Stimulated activated naive CD4-positive, alpha-beta T cell treated with Interleukin-2 at 50 U/mL for 16 hours (primary cell): ENCODE results near the gene CCT4.
"Not testable (repeated sequence)": the region's sequence is repeated elsewhere in the genome, so short reads cannot be mapped to it uniquely, and the experiment has no call there.

ENCODE experiments used
- DNase-seq: peaks from one replicate; lab custom pipeline; 2025; lab: John Stamatoyannopoulos, UW

The CCT4 gene

DNA sequence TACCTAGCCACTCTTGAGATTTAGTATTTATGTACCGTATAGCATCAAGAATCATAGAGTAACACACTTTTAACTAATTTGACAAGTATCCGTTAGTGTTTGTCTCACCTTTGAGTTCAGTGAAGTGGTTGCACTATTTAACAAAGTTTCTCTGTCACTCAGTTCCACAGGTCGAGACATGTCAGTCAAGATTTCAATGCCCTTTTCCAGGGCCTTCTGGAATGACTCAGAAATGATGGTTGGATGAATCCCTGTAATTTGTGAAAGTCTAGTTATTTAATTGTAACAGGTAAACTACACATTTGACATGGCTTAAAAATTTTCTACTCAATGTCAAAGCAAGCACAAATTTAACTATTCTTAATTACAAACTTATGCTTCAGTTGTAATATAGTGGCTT is 9.7 kb downstream of the CCT4 start:
- no peak for DNase-seq

GRCh38 chr2:61877571-61878245 is 10.7 kb downstream of the CCT4 start:
- DNase-seq = no peak

GRCh38 chr2:61876400-61876799 is 12.1 kb downstream of the CCT4 start:
- DNase-seq = no peak

- DNase-seq = not testable (repeated sequence)
These were observed 21.9 kb downstream of the CCT4 start for GRCh38 chr2:61866482-61867089.

GRCh38 chr2:61862085-61862484 is 26.4 kb downstream of the CCT4 start:
- DNase-seq = no peak

GRCh38 chr2:61857224-61857623 is 31.2 kb downstream of the CCT4 start:
- DNase-seq = no peak

DNA sequence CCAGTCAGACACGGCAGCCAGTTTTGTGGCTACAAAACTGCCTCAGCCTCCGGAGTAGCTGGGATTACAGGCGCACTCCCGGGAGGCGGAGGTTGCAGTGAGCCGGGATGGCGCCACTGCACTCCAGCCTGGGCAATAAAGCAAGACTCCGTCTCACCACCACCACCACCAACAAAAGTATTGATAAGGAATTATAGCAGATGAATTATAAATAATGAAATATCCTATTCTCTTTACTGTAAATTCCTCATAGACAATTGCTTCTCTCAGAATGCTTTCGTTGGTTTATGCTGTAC is 33.2 kb downstream of the CCT4 start:
- DNase-seq = no peak

DNA sequence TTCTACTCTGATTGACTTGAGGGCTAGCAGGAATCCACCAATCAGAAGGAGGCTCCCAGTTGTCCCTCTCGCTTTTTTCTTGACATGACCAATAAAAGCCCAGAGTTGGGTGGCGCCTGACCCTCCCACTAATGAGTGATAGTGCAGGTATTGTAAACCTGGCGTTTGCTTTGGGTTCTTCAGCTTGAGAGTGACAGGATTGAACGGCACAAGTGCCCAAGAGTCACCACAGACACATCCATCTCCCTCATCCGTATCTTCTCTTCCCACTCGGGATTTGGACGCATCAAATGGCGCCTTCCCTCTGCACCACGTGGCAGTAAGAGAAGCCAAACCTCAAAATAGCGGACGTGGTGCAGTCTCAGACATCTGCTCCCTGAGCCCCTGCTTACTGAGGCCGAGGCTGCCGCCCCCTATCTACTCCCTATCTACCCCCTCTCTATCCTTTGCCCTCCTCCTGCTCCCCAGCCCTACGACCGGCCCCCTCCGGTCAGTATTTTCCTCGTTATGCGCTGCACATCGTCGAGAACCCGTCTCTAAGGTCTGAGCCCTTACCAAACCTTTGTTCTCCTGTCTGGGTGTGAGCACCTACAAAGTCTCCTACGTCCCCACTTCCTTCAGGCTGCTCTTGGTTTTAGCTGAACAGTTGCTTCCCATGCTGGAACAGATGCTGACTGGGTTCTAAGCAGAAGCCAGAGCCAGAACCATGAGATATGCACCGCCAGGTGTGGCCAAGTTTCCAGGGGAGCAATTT is 33.7 kb downstream of the CCT4 start:
- peak; percentile 92 for DNase-seq

- DNase-seq = peak; percentile 68
These were observed 34.5 kb downstream of the CCT4 start, which contains the start of gene FAM161A for GRCh38 chr2:61853847-61854563. TSS of gene FAM161A (minus strand) at chr2:61854060. CDS start at chr2:61854041, 19 bp downstream.

GRCh38 chr2:61853086-61853846 is 35.2 kb downstream of the CCT4 start:
- no peak for DNase-seq

- not testable (repeated sequence) for DNase-seq
These were observed 37.2 kb downstream of the CCT4 start for GRCh38 chr2:61851270-61851669.

GRCh38 chr2:61845320-61845719 is 43.1 kb downstream of the CCT4 start:
- no peak for DNase-seq

GRCh38 chr2:61841286-61841685 is 47.2 kb downstream of the CCT4 start:
- DNase-seq = no peak

DNA sequence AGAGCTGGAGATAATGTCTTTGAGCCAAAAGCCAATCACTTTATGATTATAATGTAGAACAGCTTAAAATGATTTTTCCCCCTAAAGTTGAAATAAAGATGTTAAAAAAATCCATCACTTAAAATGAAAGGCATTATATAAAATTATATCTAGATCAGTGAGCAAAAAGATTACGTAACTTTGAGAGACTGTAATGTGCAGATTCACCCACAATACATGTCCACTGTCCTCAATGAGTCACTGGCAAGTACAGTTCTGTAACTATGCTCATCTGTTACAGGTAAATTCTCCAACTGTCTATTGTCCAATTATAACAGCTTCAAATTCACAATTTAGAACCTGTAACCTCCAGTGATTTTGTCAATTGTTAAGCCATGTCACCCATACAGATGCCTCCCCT is 53.6 kb downstream of the CCT4 start:
- DNase-seq = no peak

GRCh38 chr2:61833971-61834370 is 54.5 kb downstream of the CCT4 start:
- DNase-seq = no peak

DNA sequence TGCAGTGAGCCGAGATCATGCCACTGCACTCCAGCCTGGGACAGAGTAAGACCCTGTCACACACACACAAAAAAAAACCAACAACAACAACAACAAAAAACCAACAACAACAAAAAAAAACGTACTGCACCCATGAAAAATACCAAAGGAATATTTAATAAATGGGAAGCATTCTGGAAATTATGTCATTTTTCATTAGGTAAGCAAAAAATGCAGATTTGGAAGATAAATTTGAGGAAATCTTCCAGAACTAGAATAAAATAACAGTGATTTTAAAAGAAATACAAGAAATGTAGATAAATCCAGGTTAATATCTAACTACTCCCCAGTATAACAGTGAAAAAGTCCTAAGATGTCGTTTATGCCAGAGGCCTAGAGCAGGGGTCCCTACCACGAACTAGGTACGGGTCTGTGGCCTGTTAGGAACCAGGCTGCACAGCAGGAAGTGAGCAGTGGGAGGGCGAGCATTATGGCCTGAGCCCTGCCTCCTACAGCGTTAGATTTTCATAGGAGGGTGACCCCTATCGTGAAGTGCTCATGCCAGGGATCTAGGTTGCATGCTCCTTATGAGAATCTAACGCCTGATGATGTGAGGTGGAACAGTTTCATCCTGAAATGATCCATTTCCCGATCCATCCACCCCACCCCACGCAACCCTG is 56.1 kb downstream of the CCT4 start:
- no peak for DNase-seq

- no peak for DNase-seq
These were observed 66.2 kb downstream of the CCT4 start for GRCh38 chr2:61822255-61822654.
